Activated CD8-positive, alpha-beta memory T cell treated with anti-CD3 and anti-CD28 coated beads for 4 hours (primary cell): ENCODE results near the gene ZWILCH.
"Not testable (repeated sequence)": the region's sequence is repeated elsewhere in the genome, so short reads cannot be mapped to it uniquely, and the experiment has no call there.

Experiments
- DNase-seq, 2 donors: peaks; one replicate each; pipeline ENCODE4 v3.0.0-alpha.2; 2020; ENCODE audit warnings: low read depth in 2 of 2

Gene ZWILCH

DNA sequence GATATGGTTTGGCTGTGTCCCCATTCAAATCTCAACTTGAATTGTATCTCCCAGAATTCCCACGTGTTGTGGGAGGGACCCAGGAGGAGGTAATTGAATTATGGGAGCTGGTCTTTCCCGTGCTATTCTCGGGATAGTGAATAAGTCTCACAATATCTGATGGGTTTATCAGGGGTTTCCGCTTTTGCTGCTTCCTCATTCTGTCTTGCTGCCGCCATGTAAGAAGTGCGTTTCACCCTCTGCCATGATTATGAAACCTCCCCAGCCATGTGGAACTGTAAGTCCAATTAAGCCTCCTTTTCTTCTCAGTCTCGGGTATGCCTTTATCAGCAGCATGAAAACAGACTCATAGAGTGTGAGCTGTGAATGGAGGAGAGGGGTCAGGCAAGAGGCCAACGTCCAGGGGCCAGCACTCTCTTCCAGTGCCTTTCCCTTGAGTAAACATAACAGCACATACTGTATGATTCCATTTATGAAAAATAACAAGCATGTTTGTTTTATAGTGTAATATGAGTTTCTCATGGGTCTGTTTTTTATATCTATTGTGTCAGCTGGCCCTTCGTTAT lies 76.9 kb downstream of the ZWILCH start:
- no peak for DNase-seq

DNA sequence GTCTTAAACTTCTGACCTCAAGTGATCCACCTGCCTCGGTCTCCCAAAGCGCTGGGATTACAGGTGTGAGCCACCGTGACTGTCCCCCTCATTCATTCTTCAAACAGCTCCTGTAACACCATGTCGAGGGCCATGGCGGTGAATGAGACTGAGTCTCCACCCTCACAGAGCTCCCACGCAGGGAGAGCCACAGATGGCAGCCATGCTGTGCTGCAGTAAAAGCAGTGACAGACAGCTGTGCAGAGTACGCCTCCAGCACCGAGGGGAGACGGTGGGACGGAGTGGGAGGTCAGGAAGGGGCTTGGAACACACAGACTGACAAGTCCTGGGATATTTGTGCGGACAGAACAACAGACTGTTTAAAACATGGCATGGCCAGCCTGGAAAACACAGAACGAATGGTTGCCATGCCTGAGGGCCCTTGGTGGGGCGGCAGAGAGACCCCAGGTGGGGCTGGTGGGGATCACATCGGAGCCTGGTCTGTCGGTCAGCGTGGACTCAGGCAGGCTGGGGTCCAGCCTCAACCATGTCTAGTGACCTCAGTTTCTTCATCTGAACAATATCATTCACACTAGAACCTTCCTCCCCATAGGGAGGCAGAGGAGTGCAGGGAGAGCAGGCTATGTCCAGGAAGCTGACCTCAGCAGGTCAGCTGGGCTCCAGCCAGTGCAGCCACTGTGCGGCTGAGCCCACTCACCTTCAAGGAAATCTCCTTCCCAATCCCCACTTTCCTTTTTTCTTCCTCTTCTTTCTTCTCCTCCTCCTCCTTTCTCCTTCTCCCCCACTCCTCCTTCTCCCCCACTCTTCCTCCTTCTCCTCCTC lies 81.2 kb downstream of the ZWILCH start:
- no peak for DNase-seq

DNA sequence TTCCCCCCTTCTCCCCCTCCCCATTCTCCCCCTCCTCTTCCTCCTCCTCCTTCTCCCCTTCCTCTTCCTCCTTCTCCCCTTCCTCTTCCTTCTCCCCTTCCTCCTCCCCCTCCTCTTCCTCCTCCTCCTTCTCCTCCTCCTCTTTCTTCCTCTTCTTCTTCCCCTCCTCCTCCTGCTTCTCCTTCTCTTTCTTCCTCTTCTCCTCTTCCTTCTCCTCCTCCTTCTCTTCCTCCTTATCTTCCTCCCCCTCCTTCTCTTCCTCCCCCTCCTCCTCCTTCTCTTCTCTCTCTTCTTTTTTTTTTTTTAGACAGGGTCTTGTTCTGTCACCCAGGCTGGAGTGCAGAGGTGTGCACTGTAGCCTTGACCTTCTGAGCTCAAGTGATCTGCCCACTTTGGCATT lies 81.9 kb downstream of the ZWILCH start:
- DNase-seq = no peak

DNA sequence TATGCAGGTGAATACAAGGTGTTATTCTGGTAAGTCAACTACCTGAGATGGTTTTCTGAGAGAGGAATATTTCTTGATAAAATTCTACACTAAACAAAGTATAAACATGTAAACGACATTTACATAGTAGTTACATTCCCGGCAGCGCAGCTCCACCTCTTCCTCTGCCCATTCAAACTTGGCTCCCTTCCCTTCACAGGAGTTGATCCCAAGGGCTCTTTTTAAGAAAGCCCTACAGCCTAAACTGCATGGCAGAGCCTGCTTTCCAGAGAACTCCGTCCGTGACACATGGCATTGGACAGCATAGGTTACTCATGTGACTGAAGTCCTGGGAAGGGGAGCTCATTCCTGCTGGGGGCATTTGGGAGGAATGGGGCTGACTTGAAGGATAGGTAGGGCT lies 82.6 kb downstream of the ZWILCH start:
- DNase-seq = no peak

DNA sequence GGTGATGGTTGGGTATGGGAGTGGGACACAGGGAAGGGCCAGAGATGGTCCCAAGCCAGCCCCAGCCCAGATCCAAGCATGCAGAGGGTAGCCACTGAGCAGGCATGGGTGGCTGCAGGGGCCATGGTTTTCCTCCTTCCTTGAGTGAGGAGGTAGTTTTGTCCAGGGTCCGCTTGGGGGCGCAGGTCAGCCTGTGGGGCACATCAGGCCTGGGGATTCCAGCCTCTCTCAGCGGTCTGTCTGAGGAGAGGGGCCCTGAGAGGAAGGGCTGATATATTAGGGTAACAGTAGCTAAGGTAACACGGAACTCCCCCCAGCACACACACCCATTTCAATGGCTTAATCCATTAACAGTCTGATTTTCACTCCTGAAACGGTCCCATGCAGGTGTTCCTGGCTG lies 83.4 kb downstream of the ZWILCH start:
- DNase-seq = no peak

DNA sequence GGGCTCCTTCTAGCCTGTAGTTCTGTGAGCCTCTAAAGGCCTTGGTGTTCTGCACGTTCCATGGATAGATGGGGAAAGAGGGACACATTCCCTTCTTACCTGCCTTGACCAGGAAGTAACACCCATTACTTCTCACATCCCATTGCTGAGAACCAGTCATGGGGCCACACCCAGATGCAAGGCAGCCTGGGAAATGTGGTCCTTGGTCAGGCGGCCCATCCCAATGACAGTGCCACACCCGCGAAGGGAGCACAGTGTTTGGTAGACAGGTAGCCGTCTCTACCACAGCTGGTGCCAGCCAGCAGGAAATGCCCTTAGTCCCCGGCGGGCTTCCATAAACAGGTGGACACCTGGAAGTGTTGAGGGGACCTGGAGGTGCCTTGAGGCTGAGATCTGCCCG lies 83.8 kb downstream of the ZWILCH start:
- no peak for DNase-seq

DNA sequence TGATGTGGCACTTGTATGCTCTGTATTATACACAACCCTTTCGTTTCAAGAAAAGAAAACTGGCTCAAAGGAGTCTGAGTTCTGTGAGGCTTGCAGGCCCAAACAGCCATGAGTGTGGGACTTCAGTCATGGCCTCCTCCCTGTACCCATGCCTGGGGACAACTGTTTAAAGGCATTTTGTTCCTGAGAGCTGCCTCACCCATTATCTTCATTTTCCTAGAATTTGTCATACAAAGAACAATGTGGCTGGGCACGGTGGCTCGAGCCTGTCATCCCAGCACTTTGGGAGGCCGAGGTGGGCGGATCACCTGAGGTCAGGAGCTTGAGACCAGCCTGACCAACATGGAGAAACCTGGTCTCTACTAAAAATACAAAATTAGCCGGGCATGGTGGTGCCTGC lies 84.3 kb downstream of the ZWILCH start:
- DNase-seq = not testable (repeated sequence)

DNA sequence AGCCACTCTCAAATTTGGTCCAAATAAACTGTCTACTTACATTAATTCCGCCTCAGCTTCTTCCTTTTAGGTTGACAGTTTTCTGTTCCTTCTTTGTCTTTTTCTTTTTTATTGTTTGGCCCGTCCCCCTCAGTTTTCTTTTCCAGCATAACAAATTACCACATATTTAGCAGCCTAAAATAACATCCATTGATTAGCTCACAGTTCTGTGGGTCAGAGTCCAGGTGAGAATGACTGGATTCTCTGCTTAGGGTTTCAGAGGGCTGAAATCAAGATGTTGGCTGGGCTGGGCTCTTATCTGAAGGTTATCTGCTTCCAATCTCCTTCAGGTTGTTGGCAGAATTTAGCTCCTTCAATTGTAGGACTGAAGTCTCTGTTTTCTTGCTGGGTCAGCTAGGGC lies 85.3 kb downstream of the ZWILCH start:
- DNase-seq = no peak

DNA sequence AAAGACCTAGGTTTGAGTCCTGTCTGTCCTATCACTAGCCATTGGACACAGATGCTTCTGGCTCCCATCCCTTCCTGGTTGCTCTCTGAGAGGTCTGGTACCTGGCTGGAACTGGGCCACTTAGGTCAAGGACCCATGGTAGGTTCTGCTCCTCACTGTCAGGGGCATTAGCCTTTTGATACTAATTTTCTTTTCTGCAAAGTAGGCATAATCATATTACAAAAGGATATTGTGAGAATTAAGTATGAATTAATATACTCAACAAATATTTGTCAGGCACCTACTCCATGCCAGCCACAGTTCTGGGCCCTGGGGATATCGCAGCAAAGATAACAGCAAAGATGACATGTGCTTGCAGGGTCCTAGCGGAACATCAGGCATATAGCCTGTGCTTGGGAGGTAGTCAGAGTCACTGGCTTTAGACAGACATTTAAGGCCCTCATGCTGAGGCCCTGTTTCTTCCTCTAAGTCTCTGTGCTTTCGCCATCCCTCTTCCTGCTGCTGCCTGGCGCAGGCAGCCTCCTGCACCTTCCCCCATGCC lies 86.3 kb downstream of the ZWILCH start:
- no peak for DNase-seq

DNA sequence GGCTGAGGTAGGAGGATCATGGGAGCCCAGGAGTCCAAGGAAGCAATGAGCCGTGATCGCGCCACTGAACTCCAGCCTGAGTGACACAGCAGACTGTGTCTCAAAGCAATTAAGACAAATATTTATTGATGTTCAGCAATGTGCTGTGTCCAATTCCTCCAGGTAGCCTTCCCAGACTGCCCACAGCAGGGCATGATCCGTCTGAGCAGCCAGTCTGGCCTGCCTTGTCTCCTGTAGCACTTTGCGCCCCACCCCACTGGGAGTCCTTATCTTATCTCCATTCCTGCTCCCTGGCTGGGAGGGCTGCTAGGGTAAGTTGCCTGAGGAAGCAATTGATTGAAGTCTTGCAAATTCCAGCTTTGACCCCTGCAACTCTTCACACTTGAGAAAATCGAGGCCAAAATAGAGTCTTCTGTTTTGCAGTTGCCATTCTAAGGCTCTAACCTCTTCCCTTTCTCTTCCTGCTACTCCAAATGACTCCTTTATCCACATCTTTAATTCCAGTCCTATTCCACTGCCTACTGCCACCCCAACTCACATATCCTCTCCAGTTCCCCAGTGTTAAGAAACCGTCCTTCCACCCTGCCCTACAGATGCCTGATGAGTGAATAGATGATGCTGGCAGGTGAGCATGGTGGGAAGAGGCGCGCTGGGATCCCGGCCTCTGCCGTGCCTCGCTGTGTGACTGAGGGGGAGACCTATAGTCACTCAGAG lies 87.5 kb downstream of the ZWILCH start:
- no peak for DNase-seq

DNA sequence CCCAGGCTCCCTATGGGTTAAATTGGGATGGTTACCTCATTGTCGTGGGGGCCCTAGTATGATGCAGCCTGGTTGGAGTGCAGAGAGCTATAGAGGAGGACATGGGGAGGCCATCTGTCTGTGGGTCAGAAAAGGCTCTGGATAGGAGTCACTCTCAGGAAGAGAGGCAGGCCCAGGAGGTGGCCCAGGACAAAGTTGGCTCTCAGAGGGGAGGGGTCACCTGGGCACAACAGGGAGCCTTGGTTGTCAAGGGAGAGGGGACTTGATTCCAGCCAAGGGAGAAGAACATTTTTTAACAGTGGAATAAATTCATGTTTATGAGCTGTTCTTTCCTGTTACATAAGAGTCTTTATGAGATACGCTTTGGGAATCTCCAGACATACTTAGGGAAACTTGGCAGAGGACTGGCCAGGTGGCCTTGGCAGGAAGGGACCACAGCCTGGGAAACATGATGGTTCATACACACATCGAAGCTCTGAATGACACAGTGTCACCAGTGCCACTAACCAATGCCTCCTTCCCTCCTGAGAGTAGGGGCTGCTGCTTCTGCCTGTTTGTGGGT lies 88.2 kb downstream of the ZWILCH start:
- no peak for DNase-seq

DNA sequence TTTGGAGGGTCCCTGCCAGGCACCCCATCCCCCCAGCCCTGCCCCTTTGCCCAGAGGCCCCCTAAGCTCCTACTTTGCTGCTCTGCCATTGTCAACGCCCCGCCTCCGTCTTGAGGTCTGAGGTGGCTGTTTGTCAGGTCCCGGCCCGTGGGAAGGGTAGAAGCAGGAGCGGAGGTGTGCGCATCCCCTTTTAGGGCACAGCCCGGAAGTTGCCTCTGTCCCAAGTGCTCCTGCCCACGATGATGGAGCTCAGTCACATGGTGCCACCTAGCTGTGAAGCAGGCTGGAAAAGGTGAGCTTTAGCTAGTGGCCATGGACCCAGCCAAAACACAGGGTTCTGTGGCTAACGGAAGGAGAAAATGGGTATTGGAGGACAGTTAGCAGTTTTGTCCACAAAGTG lies 89.2 kb downstream of the ZWILCH start:
- no peak for DNase-seq

DNA sequence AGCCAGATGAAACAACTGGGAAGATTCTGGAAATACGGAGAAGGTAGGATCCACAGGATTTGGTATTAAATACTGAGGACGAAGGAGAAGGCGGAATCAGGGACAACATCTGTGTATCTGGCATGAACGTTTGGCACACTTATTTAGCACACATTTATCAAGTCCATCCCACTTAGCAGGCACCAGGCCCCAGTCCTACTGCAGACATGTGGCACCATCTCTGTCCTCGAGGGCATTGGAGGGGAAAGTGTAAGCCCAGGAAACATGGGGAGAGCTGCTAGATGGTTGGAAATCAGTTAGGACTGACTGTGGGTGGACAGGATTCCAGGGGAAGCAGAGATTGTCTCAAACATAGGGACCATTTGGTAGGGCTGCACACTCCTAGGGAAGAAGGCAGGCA lies 89.7 kb downstream of the ZWILCH start:
- DNase-seq = no peak

DNA sequence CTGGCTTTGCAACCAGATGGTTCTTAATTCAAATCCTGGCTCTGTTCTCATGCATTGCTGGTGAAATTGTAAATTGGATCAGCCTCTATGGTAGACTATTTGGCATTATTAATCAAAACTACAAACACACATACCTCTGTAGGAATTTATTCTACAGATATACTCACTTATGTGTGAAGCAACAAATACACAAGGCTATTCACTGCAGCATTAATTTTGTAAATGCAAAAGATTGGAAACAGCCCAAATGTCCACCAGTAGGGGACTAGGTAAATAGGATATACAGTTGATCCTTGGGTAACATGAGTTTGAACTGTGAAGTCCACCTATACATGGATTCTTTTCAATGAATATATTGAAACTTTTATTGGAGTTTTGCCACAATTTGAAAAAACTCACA lies 90.2 kb downstream of the ZWILCH start:
- DNase-seq = no peak

DNA sequence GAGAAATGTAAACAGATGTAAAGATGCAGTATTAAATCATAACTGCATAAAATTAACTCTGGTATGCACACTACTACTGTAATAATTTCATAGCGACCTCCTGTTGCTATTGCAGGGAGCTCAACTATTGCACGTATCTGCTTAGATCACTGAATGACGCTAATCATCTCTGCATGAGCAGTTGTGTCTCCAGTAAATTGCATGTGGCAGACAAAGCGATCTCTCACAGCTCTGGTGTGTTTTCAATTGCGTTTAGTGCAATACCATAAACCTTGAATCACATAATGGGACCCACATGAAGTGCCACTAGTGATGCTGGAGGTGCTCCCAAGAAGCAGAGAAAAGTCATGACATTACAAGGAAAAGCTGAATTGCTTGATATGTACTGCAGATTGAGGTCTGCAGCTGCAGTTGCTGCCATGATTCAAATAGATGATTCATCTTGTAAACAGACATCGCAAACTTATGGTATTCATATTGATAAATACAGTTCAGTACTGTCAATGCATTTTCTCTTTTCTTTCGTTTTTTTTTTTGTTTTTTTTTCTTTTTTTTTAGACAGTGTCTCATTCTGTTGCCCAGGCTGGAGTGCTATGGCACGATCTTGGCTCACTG lies 90.9 kb downstream of the ZWILCH start:
- DNase-seq = no peak

DNA sequence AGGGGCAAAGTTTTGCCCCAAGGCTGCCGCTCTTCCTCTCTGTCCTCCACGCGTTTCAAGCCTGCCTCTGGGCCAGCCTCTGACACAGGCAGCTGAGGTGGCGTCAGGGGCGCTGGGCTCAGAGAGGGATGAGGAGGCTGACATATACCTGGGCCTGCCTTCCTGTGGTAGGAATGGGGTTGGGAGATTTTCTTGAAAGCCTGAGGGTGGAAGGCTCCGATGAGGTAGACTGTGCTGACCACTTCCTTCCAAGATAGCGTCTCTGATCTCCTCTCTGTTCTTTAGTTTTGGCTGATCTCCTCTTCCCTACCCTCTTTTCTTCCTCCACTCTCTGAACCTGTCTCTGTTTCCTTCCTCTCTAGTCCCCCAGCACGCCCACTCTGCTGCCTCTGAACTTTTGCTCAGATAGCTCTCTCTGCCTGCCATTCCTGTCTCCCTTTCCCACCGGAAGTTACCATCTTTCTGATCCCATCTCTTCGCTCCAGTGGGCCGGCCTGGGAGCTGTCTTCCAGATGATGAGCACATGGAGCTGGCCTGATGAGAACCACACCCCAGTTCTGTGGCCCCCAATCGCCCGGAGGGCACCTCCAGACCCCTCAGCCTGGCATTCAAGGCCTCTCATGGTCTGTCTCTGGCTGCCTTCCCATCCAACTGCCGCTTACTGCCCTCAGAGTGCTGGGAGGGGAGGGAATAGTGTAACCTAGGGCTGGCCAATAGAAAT lies 93.1 kb downstream of the ZWILCH start:
- DNase-seq = no peak
